ENCODE results near the gene STAC2.

STAC2 gene

DNA sequence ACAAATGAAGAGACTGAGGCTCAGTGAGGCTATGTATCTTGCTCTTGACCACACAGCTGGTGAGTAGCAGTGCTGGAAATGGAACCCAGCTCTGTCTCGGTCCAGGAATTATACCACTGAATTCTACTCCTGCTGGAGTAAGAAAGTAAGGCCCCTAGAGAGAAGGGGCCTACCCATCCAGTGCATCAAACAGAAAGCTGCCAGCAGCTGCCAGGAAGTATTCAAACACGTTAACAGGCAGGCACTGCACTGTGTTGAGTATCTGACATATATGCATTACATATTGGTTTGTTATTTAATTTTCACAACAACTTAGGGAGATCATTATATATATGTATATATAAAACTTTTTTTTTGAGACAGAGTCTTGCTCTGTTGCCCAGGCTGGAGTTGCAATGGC is 63.8 kb downstream of the STAC2 start:
- no peak for DNase-seq (ENCODE audit: low spot score)

Measured in globus pallidus (tissue), 1 donor.